Activated naive CD4-positive, alpha-beta T cell treated with anti-CD3 and anti-CD28 coated beads, Interleukin-2, amount 50 U/mL, for 16 hours (primary cell): ENCODE data around the gene COL4A4.

Experiments used
- DNase-seq: peaks from one replicate; pipeline ENCODE4 v3.0.0-alpha.2; 2020

COL4A4 gene

GRCh38 chr2:227160164-227160563, 3.8 kb downstream of the COL4A4 start:
- no peak for DNase-seq

DNA sequence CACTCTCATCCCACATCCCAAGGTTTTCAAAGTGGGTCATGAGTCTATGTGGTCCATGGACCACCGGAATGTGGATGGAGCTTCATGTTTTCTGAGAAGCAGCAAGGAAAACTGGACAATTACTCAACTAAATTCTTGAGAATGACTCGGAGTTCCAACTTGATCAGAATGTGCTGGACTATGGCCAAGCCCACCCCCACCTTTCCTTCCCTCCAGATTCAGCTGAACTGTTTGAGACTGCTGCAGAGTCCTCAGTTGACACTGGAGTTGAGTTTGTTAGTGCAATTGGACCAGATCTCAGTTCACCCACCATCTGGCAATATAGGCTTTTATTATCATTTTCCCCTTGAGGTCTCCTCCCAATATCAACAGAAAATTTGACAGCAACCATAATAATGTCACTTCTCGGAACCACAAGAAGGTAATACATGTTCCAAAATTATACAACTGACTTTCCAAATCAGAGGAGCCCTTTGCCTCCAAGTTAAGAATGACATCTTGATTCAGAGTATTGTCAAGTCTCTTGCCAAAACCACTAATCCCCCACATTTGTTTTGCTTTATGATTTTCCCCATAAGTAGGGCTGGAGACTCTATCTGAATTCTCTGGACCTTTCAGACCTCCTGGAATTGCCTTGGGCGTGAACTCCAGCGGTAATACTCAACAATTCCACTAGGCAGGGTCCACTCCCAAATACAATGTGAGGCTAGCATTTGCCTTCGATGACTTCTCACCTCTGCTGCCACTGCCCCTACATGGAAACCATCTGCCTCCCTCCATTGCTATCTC, 8.8 kb downstream of the COL4A4 start:
- no peak for DNase-seq

DNA sequence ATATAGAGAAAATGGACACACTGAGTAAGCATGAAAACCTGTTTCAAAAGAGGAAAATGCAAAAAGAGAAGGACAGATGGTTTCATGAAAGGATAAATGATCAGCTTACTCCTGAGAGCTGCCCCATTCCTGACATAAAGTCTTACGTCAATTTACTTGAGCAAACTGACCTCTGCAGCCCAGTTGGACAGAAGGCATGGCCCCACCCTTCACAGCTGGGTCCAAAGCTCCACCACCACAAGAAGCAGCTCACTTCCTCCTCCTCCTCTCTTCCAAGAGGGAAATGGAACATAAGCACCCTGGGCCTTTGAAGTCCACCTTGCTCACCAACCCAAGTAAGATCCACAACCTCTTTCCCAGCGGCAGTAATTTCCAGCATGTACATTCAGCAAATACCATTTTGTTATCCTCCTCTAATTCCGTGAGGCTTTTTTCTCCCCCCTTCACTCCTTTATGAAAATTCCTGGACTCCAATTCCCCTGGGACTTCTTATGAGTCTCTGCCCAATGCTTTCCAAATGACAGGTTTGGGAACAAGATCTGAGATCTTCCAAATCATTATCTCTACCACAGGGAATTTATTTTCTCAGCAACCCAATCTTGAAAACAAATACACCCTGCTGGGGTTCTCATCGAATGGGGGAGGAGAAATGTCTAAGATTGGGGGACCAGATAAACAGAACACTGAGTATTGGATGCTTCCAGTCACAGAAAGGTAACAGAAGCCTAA, 10.1 kb downstream of the COL4A4 start:
- no peak for DNase-seq

DNA sequence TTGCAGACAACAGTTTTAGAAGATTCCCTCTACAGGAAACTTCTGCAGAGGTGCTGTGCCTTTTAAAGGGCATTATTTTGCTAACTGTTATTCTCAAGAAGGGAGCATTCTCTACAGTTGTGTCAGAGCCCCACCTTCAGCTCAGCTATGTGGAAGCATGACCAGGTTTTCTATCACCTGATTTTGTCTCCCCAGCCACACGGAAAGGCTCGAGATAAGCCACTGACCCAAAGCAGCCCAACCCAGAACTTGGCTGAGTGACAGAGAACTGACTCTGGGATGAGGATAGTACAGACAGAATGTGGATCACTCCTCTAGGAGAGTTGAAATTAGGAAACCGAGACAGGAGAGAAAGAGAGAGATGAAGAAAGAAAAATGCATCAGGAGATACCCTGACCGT, 10.7 kb downstream of the COL4A4 start:
- DNase-seq = no peak

DNA sequence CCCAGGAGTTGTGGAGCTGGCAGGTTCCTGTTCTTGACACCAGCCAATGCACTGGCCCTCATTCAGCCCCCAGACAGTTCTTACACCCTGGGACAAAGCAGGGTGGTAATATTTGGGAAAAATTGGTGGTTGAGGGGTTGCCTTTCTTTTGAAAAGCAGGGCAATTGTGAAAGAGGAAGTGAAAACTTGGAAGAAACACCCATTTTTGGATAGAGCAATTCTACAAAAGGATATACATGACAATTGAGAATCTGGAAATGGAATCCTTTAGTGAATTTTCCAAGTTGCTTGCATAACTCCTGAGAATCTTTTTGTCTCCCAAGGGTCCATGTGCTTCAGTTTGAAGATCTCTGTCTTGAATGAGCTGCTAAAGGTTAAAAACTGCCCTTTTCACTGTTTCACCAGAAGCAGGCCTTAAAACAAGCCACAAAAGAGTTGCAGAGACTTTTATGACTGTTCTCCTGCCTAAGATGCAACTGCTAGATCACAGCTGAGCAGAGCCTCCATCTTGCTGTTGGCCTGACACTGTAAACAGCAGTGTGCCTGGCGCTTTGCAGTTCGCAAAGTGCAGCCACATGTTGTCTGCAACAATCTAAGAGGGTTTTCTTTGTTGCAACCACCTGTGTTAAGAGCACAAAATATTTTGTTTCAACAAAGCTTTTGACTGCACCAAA, 11.8 kb downstream of the COL4A4 start:
- no peak for DNase-seq

GRCh38 chr2:227150222-227150936, 13.6 kb downstream of the COL4A4 start:
- DNase-seq = no peak

DNA sequence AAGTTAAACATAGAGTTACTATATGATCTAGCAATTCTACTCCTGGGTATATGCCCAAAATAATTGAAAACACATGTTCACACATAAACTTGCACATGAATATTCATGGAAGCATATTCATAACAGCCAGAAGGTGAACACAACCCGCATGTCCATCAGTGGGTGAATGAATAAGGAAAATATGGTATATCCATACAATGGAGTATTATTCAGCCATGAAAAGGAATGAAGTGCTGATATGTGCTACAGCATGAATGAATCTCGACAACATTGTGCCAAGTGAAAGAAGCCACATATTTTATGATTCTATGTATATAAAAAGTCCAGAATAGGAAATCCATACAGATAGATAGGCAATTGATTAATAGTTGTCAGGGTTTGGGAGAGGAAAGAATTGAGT, 15.9 kb downstream of the COL4A4 start:
- DNase-seq = no peak

- no peak for DNase-seq
Measured at GRCh38 chr2:227147023-227147422, 17.0 kb downstream of the COL4A4 start.

- DNase-seq = no peak
Measured at GRCh38 chr2:227146456-227146855, 17.5 kb downstream of the COL4A4 start.

GRCh38 chr2:227143895-227144294, 20.1 kb downstream of the COL4A4 start:
- DNase-seq = no peak

- no peak for DNase-seq
Measured at GRCh38 chr2:227141301-227141700, 22.7 kb downstream of the COL4A4 start.

GRCh38 chr2:227134591-227134990, 29.4 kb downstream of the COL4A4 start:
- DNase-seq = no peak

DNA sequence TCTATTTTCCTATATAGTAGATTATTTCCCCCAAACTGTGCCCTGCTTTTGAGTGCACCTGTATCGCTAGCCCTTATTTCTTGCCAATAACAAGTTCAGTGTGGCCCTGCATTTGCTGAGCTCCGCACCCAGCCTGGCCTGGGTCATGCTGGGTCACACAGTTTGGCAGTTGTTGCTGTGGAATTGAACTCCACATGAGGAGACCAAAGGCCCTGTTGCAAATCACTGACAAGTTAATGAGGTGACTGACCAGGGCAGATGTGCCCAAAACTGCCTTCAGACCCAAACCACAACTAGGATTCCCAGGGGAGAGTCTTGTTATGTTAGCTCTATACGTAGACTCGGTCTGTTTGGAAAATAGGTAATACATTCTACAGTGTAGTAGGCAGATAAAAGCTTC, 31.0 kb downstream of the COL4A4 start:
- no peak for DNase-seq

DNA sequence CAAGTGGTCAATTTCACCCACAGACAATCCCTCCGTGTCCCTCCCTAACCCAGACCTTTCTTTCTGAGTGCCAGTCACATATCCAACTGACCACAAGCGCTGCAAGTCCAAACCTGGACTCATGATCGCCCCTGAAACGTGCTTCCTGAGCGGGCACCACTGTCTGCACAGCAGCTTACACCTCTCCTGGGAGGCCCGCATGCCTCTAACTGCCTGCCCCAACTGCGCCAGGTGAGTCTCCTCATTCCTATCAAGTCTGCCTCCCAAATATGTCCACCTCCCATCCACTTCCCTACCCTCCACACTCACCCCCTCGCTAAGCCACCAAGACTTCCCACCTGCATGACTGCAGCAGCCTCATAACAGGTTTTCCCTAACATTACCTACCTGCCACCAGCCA, 33.4 kb downstream of the COL4A4 start:
- DNase-seq = no peak

GRCh38 chr2:227127201-227127600, 36.8 kb downstream of the COL4A4 start:
- DNase-seq = no peak

DNA sequence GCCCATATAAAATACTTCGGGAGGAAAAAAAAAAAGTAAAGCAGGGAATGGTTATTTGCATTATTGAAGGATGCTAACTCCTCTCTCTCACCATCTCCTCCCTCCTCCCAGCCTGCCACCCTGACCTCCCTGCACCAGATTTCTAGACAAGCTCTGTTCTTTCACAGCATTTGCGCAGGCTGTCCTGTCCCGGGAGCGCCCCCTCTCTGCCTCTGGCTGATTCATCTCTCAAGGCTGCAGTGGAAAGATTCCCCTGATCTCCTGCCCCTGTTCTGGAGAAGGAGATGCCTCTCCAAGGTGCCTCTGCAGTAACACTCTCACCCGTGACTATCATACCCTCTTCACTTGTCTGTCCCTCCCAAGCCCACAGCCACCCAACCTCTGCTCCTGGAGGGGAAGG, 38.5 kb downstream of the COL4A4 start:
- no peak for DNase-seq

- no peak for DNase-seq
Measured at GRCh38 chr2:227124811-227125210, 39.2 kb downstream of the COL4A4 start.

- DNase-seq = no peak
Measured at GRCh38 chr2:227123697-227124096, 40.3 kb downstream of the COL4A4 start.

- DNase-seq = no peak
Measured at GRCh38 chr2:227118353-227118752, 45.7 kb downstream of the COL4A4 start.

DNA sequence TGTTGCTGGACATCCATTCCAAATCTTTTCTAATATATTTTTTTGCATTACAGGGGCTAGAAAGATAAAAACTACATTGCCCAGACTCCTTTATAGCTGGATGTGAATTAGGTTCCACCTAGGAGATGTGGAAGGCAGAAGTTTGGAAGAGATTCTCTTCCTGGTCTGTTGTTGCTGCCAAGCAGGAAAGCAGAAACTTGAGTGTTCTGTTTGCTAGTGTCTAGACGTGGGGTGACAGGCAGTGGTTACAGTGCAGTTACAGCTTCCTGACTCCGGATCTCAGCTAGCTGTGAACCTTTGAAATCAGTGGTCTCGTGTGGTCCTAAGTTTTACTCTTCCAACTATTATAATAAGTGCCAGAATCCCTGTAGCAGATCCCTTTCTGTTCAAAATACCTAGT, 46.2 kb downstream of the COL4A4 start:
- DNase-seq = no peak

- no peak for DNase-seq
Measured at GRCh38 chr2:227117027-227117426, 47.0 kb downstream of the COL4A4 start.

DNA sequence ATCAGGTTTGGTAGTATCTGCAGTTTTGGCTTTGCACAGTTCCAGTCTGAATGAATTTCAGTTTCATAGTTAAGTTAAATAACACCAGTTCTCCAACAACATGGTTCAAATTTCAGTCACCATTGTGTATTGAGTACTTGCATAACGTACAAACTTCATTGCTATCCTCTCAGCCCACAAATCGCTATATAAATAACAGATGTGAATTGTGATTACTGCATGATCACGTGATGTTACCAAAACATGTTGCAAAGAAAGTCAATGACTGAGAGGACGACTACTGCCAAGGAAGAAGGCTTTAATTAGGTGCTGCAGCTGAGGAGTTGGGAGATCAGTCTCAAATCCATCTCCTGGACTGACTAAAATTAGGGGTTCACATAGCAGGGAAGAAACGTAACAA, 48.2 kb downstream of the COL4A4 start:
- no peak for DNase-seq
